Hepatocyte (in vitro differentiated cells): ENCODE results near the gene IFNA6. TPM values are rescaled to one million over a fixed set of nuclear protein-coding genes. Genes with fewer than 3 reads are reported as not detected.

Experiments used
- DNase-seq: peaks from one replicate; pipeline ENCODE4 v3.0.0-alpha.2; 2016; ENCODE audit warnings: low spot score
- H2AFZ ChIP-seq: fragments of 200-600 bp; sonication (generic); 2 replicates; pipeline ENCODE4 v1.6.0; 2016; ENCODE audit warnings: antibody characterized with exemption, mild to moderate bottlenecking
- H3K27ac ChIP-seq: fragments of 200-600 bp; sonication (generic); 2 replicates; pipeline ENCODE4 v1.5.1; 2016; ENCODE audit warnings: mild to moderate bottlenecking
- H3K27me3 ChIP-seq: fragments of 200-600 bp; sonication (generic); 2 replicates; pipeline ENCODE4 v1.6.1; 2016
- H3K36me3 ChIP-seq: fragments of 200-600 bp; sonication (generic); replicated peaks from 2 replicates; pipeline ENCODE4 v1.5.1; 2016; ENCODE audit warnings: low read depth; ENCODE audit not compliant: insufficient read depth
- H3K4me1 ChIP-seq: fragments of 200-600 bp; sonication (generic); 2 replicates; pipeline ENCODE4 v1.5.1; 2016; ENCODE audit warnings: mild to moderate bottlenecking, moderate library complexity; ENCODE audit not compliant: insufficient read depth
- H3K4me2 ChIP-seq: fragments of 200-600 bp; sonication (generic); 2 replicates; pipeline ENCODE4 v1.6.0; 2016
- H3K4me3 ChIP-seq: fragments of 200-600 bp; sonication (generic); 2 replicates; pipeline ENCODE4 v1.5.1; 2016; ENCODE audit warnings: mild to moderate bottlenecking
- H3K79me2 ChIP-seq: fragments of 200-600 bp; sonication (generic); 2 replicates; pipeline ENCODE4 v1.6.0; 2017; ENCODE audit warnings: mild to moderate bottlenecking
- H3K9me2 ChIP-seq: fragments of 200-600 bp; sonication (generic); replicated peaks from 2 replicates; pipeline ENCODE4 v1.6.0; 2017; ENCODE audit warnings: mild to moderate bottlenecking; ENCODE audit not compliant: insufficient read depth
- H3K9me3 ChIP-seq: fragments of 200-600 bp; sonication (generic); 2 replicates; pipeline ENCODE4 v1.5.1; 2016; ENCODE audit warnings: low read depth, mild to moderate bottlenecking
- H4K20me1 ChIP-seq: fragments of 200-600 bp; sonication (generic); 2 replicates; pipeline ENCODE4 v1.6.0; 2016; ENCODE audit warnings: mild to moderate bottlenecking; ENCODE audit not compliant: insufficient read depth, poor library complexity, severe bottlenecking
- CTCF ChIP-seq: fragments of 200-600 bp; sonication (generic); IDR thresholded peaks from 2 replicates; pipeline ENCODE4 v1.5.1; 2016; ENCODE audit warnings: antibody characterized with exemption, mild to moderate bottlenecking; ENCODE audit not compliant: poor library complexity
- EZH2 ChIP-seq: fragments of 200-600 bp; sonication (generic); IDR thresholded peaks from 2 replicates; pipeline ENCODE4 v1.6.1; 2016; ENCODE audit warnings: antibody characterized with exemption, mild to moderate bottlenecking, borderline replicate concordance
- EZH2phosphoT487 ChIP-seq: fragments of 200-600 bp; sonication (generic); IDR thresholded peaks from one replicate; pipeline ENCODE4 v1.6.1; 2018; ENCODE audit warnings: antibody characterized with exemption, mild to moderate bottlenecking, low read depth, moderate library complexity; ENCODE audit not compliant: unreplicated experiment, severe bottlenecking
- WGBS: methylation state at CpG from one replicate; pipeline ENCODE4 v1.1.6; 2016; ENCODE audit warnings: low lambda C conversion rate; ENCODE audit errors: missing lambda C conversion rate; 5-methylcytosine and 5-hydroxymethylcytosine counted together
- polyA plus RNA-seq: library from polyadenylated mRNA; unstranded; fragments of >200 nt; fragmentation: Nextera tagmentation; extraction: Ambion mirVana; gene quantifications from 2 replicates; pipeline ENCODE4 v1.2.1, GENCODE V29; 2016
- total RNA-seq: library from RNA; depleted of rRNA; stranded (reverse); fragments of >200 nt; gene quantifications from 2 replicates; pipeline ENCODE4 v1.2.3, GENCODE V29; 2014

Gene IFNA6
- total and polyA plus RNA-seq, 2 experiments from 2014 or later = not detected

GRCh38 chr9:21340735-21341134 lies 10.0 kb downstream of the IFNA6 start:
- Histone ChIP-seq H3K27me3 (peaks cover 6% of the 10 kb centered on the region), H3K4me3 (no peak overlapping the region), H3K79me2 (peaks cover under 1% of the 10 kb centered on the region), H3K27ac (no peak overlapping the region), H3K9me3 (no peaks in the 10 kb centered on the region), H3K4me1 (no peaks in the 10 kb centered on the region), H3K9me2 (no peaks in the 10 kb centered on the region), H2AFZ (no peak overlapping the region), H4K20me1 (no peaks in the 10 kb centered on the region), H3K36me3 (no peaks in the 10 kb centered on the region), H3K4me2 (no peak overlapping the region)
- no peak for DNase-seq
- WGBS = 89% methylated on average over 4 of the region's 4 CpGs
- TF ChIP-seq EZH2 = no peak
- TF ChIP-seq CTCF = no peak
- no peak for TF ChIP-seq EZH2phosphoT487

- H3K4me2 ChIP-seq = no peak overlapping the region
- H4K20me1 ChIP-seq = peaks cover 28% of the 10 kb centered on the region
- H3K4me1 ChIP-seq = peaks cover 26% of the 10 kb centered on the region
- no peaks in the 10 kb centered on the region for H3K9me2 ChIP-seq
- no peaks in the 10 kb centered on the region for H3K9me3 ChIP-seq
- H3K4me3 ChIP-seq = no peak overlapping the region
- no peak overlapping the region for H3K27ac ChIP-seq
- H3K27me3 ChIP-seq = peaks cover 6% of the 10 kb centered on the region
- no peak overlapping the region for H2AFZ ChIP-seq
- no peak for DNase-seq
- no peak for TF ChIP-seq EZH2phosphoT487
- TF ChIP-seq CTCF = no peak
- no peak for TF ChIP-seq EZH2
- H3K79me2 ChIP-seq = peaks cover 41% of the 10 kb centered on the region
- no peaks in the 10 kb centered on the region for H3K36me3 ChIP-seq
These were observed 14.2 kb downstream of the IFNA6 start for GRCh38 chr9:21336457-21336856.

- Histone ChIP-seq H3K27me3 (peaks cover 6% of the 10 kb centered on the region), H3K79me2 (peaks cover 56% of the 10 kb centered on the region), H3K9me2 (no peaks in the 10 kb centered on the region), H3K27ac (peak within 1 kb of the TSS; percentile 100), H3K4me2 (peak within 1 kb of the TSS; percentile 86), H3K36me3 (no peaks in the 10 kb centered on the region), H3K4me1 (peaks cover 33% of the 10 kb centered on the region), H2AFZ (peak within 1 kb of the TSS; percentile 98), H3K9me3 (no peaks in the 10 kb centered on the region), H4K20me1 (peaks cover 43% of the 10 kb centered on the region), H3K4me3 (peak within 1 kb of the TSS; percentile 97)
- peak; percentile 97 for DNase-seq
- 2% methylated on average over 54 of the region's 55 CpGs for WGBS
- TF ChIP-seq EZH2 (no peak), EZH2phosphoT487 (no peak), CTCF (no peak)
These were observed 15.7 kb downstream of the IFNA6 start, which contains the start of gene KLHL9 for GRCh38 chr9:21334701-21335632. Gene KLHL9, minus strand, starts transcription at chr9:21335404. Its CDS starts 545 bp downstream, at chr9:21334859.
